Measurements from ENCODE around the gene OVAAL.

OVAAL gene

GRCh38 chr1:180593382-180593781, 34.6 kb downstream of the OVAAL start:
- no peak for ATAC-seq (ENCODE audit: low read depth)
- H3K36me3 ChIP-seq (ENCODE audit: low read depth): no peaks in the 10 kb centered on the region
- no peak for DNase-seq (ENCODE audit: low spot score)
- H3K27me3 ChIP-seq (ENCODE audit: insufficient read depth, poor library complexity, severe bottlenecking): no peaks in the 10 kb centered on the region
- no peaks in the 10 kb centered on the region for H3K4me1 ChIP-seq (ENCODE audit: insufficient read depth, poor library complexity, severe bottlenecking)
- TF ChIP-seq CTCF (IDR thresholded peaks at IDR 0.05; ENCODE audit: poor library complexity, severe bottlenecking): no peak
- H3K4me3 ChIP-seq (ENCODE audit: severe bottlenecking): no peak overlapping the region
- H3K9me3 ChIP-seq (ENCODE audit: severe bottlenecking): peaks cover under 1% of the 10 kb centered on the region
- H3K27ac ChIP-seq (ENCODE audit: poor library complexity, severe bottlenecking): no peak overlapping the region

- ATAC-seq (ENCODE audit: low read depth): no peak
- Histone ChIP-seq H3K27ac (ENCODE audit: poor library complexity, severe bottlenecking) (no peak overlapping the region), H3K9me3 (ENCODE audit: severe bottlenecking) (no peaks in the 10 kb centered on the region), H3K36me3 (ENCODE audit: low read depth) (no peaks in the 10 kb centered on the region), H3K4me1 (ENCODE audit: insufficient read depth, poor library complexity, severe bottlenecking) (no peaks in the 10 kb centered on the region), H3K4me3 (ENCODE audit: severe bottlenecking) (no peak overlapping the region), H3K27me3 (ENCODE audit: insufficient read depth, poor library complexity, severe bottlenecking) (no peaks in the 10 kb centered on the region)
- TF ChIP-seq CTCF (IDR thresholded peaks at IDR 0.05; ENCODE audit: poor library complexity, severe bottlenecking): no peak
- DNase-seq (ENCODE audit: low spot score): no peak
Observed at GRCh38 chr1:180594723-180595122, 36.0 kb downstream of the OVAAL start.

- H3K27ac ChIP-seq (ENCODE audit: poor library complexity, severe bottlenecking): no peak overlapping the region
- H3K4me1 ChIP-seq (ENCODE audit: insufficient read depth, poor library complexity, severe bottlenecking): no peaks in the 10 kb centered on the region
- H3K9me3 ChIP-seq (ENCODE audit: severe bottlenecking): no peaks in the 10 kb centered on the region
- no peak for TF ChIP-seq CTCF (IDR thresholded peaks at IDR 0.05; ENCODE audit: poor library complexity, severe bottlenecking)
- no peaks in the 10 kb centered on the region for H3K27me3 ChIP-seq (ENCODE audit: insufficient read depth, poor library complexity, severe bottlenecking)
- H3K4me3 ChIP-seq (ENCODE audit: severe bottlenecking): no peak overlapping the region
- H3K36me3 ChIP-seq (ENCODE audit: low read depth): no peaks in the 10 kb centered on the region
- no peak for ATAC-seq (ENCODE audit: low read depth)
- DNase-seq (ENCODE audit: low spot score): no peak
Observed at GRCh38 chr1:180595966-180596365, 37.2 kb downstream of the OVAAL start.

- Histone ChIP-seq H3K9me3 (ENCODE audit: severe bottlenecking) (no peaks in the 10 kb centered on the region), H3K4me1 (ENCODE audit: insufficient read depth, poor library complexity, severe bottlenecking) (no peaks in the 10 kb centered on the region), H3K27ac (ENCODE audit: poor library complexity, severe bottlenecking) (no peak overlapping the region), H3K27me3 (ENCODE audit: insufficient read depth, poor library complexity, severe bottlenecking) (no peaks in the 10 kb centered on the region), H3K4me3 (ENCODE audit: severe bottlenecking) (no peak overlapping the region), H3K36me3 (ENCODE audit: low read depth) (no peaks in the 10 kb centered on the region)
- DNase-seq (ENCODE audit: low spot score): no peak
- TF ChIP-seq CTCF (IDR thresholded peaks at IDR 0.05; ENCODE audit: poor library complexity, severe bottlenecking): no peak
- ATAC-seq (ENCODE audit: low read depth): no peak
Observed at GRCh38 chr1:180597520-180597919, 38.8 kb downstream of the OVAAL start.

- no peak for TF ChIP-seq CTCF (IDR thresholded peaks at IDR 0.05; ENCODE audit: poor library complexity, severe bottlenecking)
- H3K9me3 ChIP-seq (ENCODE audit: severe bottlenecking): no peaks in the 10 kb centered on the region
- ATAC-seq (ENCODE audit: low read depth) (no peak), DNase-seq (ENCODE audit: low spot score) (no peak)
- no peak overlapping the region for H3K4me3 ChIP-seq (ENCODE audit: severe bottlenecking)
- no peaks in the 10 kb centered on the region for H3K4me1 ChIP-seq (ENCODE audit: insufficient read depth, poor library complexity, severe bottlenecking)
- H3K36me3 ChIP-seq (ENCODE audit: low read depth): no peaks in the 10 kb centered on the region
- H3K27me3 ChIP-seq (ENCODE audit: insufficient read depth, poor library complexity, severe bottlenecking): no peaks in the 10 kb centered on the region
- H3K27ac ChIP-seq (ENCODE audit: poor library complexity, severe bottlenecking): no peak overlapping the region
Observed at GRCh38 chr1:180598333-180598974, 39.7 kb downstream of the OVAAL start.

All from RWPE2 (cell line).